AG09309 (cell line): ENCODE measurements around the gene SLC10A7.

Experiments used
- DNase-seq: peaks from one replicate; pipeline ENCODE4 v3.0.0-alpha.2; 2010; ENCODE audit warnings: low read depth
- H3K4me3 ChIP-seq: 2 replicates; pipeline ENCODE4 v1.5.1; 2011; ENCODE audit warnings: mild to moderate bottlenecking, low read depth, low read length, moderate library complexity; ENCODE audit not compliant: control insufficient read depth
- CTCF ChIP-seq: IDR thresholded peaks from 2 replicates; pipeline ENCODE4 v1.5.1; 2011; ENCODE audit warnings: mild to moderate bottlenecking, low read depth, low read length, inconsistent platforms; ENCODE audit not compliant: insufficient read depth, control insufficient read depth; ENCODE audit errors: missing control alignments

Gene SLC10A7

DNA sequence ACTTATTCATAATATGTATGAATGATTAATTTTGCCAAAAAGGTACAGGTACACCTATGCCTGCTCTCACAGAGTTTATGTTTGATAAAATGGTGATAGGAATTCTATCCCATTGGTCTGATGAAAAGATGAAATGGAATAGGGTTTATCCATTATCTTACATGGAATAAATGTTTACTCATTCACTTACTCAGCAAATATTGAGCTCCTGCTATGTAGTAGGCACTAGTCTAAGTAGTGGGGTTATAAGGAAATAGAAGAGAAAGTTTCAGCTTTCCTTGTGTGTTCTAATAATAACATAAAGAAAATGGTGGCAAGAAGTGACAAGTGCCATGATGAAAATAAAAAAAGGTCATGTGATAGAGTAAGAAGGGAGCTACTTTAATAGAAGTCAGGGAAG is 12.4 kb upstream of the SLC10A7 start:
- TF ChIP-seq CTCF, result no peak
- no peak for DNase-seq
- H3K4me3 ChIP-seq, result no peak overlapping the region

DNA sequence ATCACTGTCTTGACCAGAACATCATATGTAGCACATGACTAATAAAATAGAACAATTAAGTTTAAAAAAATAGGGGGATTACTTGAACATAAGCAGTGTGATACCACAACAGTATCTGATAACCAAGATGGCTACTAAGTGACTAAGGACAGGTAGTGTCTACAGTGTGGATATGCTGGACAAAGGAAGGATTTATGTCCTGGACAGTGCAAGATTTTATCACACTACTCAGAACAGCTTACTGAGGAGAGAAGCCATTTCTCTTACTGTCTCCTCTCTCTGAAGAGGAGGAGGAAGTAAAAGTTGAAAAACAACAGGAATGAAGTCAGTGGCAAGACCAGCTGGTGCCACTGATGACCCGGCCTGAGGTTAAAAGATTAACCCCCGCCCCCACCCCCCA is 4.0 kb upstream of the SLC10A7 start:
- TF ChIP-seq CTCF, result no peak
- H3K4me3 ChIP-seq, result no peak overlapping the region
- DNase-seq, result no peak

GRCh38 chr4:146524663-146525062 is 2.9 kb upstream of the SLC10A7 start:
- no peak for TF ChIP-seq CTCF
- no peak overlapping the region for H3K4me3 ChIP-seq
- no peak for DNase-seq

- TF ChIP-seq CTCF, result no peak
- peak overlapping the region; percentile 94 for H3K4me3 ChIP-seq
- DNase-seq, result no peak
Observed at GRCh38 chr4:146522869-146523205, 1.1 kb upstream of the SLC10A7 start.

GRCh38 chr4:146522098-146522868 is 543 bp upstream of the SLC10A7 start:
- peak overlapping the region; percentile 94 for H3K4me3 ChIP-seq
- DNase-seq, result no peak
- TF ChIP-seq CTCF, result no peak

DNA sequence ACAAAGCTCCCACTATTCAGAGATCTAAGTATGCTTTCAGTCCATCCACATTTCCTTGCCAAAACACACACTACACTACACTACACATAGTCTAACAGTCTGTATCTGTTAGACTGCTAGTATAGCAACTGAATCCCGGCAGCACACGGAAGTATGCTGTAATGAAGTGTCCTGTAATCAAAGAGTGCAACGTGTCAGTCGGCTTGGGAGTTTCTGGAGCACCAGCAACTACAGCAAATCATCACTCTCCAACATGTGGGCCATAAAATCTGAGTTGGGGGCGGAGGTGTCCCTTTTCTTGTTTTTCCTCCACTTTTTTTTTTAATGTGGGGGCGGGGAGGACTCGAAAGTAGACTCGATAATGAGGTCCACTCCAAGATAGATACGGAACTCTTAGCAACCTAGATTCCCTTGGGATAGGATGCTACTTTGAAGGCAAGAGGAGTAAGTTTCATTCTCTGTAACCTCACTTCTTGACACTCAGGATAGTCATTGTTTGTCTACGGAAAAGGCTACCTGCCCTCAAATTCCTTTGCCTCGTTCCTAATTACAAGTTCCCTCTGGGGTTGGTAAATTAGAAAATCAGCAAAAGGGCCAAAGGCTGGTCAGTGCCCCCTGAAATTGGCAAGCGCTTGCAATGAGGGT is 722 bp downstream of the SLC10A7 start:
- TF ChIP-seq CTCF, result no peak
- DNase-seq, result peak; percentile 23

More for the DNA sequence above, 722 bp downstream of the SLC10A7 start:
- peak overlapping the region; percentile 94 for H3K4me3 ChIP-seq
